ENCODE measurements around the gene ATG2A.
A peak's percentile ranks its signal among the peaks of the same experiment; 100 is the strongest.

The ATG2A gene

DNA sequence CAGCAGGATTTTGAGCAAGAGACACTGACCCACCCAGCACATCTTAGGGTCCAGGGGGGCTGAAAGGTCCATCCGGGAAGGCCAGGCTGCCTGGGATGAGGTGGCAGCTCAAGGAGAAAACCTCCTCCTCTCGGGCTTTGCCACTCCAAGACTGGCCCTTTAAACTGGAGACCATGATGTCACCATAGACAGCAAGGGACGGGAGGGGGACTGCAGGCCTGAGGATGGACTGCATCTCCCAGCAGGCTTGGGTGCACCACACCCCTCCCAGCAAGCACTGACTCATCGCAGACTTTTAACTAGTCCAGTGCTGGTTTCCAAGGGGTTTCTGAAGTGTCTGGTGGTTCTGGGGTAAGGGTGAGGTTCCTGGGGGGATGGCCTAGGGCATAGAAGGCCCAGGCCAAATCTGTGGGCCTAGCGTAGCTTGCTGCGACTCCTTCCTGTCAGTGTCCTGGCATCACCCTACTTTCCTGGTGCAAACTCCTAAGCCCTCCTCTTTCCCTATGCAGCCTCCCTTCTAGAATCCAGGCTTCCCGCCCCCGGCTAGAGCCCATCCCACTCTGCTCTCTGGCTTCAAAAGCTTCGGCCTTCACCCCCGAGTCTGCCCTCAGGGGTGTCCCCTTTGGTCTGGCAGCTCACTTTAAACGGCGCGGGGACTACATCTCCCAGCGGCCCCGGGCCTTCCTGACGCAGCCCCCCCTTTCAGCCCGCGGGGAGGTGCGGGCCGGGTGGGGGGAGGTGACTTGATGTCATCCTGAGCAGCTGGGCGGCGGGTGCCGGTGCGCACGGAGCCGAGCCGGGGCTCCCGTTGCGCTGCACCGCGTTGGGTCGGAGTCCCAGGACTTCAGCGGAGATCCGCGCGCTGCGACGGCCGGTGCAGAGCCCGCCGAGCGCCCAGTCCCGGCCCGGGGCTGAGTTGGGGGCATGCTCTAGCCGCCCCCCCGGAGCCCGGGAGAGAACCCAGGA, 7.2 kb upstream of the ATG2A start, which contains the start of gene PPP2R5B:
Gene PPP2R5B, plus strand, starts transcription at position 746 of the 966 bp plus-strand sequence. CDS start 1,046 bp downstream, outside the sequence.
- peak; percentile 92 for DNase-seq

GRCh38 chr11:64923151-64923661, 6.2 kb upstream of the ATG2A start:
- DNase-seq = no peak

DNA sequence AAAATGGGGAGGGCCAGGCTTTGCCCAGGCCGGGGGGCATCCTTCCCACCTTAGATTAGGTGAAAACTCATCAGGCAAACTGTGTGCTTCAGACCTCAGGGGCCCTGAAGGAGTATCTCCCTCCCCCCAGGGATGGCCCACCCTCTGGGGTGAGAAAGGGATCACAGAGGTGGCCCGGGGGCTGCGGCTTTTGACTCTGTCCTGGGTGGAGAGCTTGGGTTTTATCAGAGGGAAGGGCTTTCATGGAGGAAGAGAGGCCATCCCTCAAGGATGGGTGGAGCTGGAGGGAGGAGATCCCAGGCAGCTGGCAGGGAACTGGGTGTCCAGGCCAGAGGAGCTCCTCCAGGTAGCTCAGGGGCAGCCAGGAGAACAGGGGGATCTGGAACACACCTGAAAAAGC, 4.4 kb upstream of the ATG2A start:
- DNase-seq = no peak

- DNase-seq = no peak
Observed at GRCh38 chr11:64920124-64920523, 3.1 kb upstream of the ATG2A start.

- DNase-seq = no peak
Observed at GRCh38 chr11:64919627-64920026, 2.6 kb upstream of the ATG2A start.

DNA sequence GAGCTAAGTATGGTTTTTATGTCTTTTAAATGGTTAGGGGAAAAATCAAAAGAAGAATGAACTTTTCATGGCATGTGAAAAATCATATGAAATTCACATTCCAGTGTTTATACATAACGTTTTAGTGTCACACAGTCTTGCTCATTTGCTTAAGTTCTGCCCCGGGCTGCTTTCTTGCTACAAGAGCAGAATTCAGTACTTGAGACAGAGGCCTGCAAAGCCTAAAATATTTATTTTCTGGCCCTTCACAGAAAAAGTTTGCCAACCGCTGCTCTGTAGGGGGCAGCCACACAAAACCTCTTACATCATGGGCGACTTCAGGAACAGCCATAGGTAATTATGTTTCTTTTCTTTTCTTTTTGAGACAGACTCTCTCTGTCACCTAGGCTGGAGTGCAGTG, 1.0 kb upstream of the ATG2A start:
- no peak for DNase-seq

- no peak for DNase-seq
Observed at GRCh38 chr11:64917663-64917995, 620 bp upstream of the ATG2A start.

- DNase-seq = peak; percentile 35
Observed at GRCh38 chr11:64916040-64916774, 802 bp downstream of the ATG2A start.

DNA sequence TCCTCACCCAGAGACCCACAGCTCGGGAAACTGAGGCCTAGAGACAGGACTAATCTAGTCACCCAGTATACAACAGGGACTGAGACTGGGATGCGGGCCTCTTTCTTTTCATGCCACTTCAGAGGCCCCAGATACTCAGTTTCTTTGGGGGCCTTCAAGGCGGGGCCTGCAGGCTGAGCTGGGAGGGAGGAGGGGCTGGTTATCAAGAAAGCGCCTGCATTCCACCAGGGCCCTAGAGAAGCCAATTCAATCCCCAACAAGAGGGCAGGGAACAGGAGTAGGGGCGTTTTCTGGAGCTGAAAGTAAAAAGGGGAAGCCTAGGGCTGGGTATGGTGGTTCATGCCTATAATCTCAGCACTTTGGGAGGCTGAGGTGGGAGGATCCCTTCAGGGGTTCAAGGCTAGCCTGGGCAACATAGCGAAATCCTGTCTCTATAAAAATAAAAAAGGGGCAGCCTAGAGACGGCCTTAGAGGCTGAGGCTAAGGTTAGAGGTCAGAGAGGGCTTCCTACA, 1.6 kb downstream of the ATG2A start:
- no peak for DNase-seq

DNA sequence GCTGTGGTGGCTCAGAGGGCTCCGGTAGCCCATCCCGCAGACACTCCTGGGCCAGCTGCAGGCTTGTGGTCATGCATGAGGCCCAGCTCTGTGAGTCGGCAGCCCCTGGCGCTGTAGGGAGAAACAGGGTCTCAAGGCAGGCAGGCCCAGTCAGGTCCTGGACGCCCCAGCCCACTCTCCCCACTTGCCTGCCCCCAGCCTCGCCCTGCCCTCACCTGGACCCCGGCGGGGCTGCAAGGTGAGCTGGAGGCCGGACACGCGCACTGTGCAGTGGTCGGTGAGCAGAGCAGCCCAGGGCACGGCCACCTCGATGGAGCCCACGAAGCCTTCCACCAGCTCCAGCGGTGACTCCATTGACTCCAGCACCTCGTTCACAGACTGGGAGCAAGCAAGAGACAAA, 2.9 kb downstream of the ATG2A start:
- no peak for DNase-seq

GRCh38 chr11:64913171-64913727, 3.8 kb downstream of the ATG2A start:
- no peak for DNase-seq

DNA sequence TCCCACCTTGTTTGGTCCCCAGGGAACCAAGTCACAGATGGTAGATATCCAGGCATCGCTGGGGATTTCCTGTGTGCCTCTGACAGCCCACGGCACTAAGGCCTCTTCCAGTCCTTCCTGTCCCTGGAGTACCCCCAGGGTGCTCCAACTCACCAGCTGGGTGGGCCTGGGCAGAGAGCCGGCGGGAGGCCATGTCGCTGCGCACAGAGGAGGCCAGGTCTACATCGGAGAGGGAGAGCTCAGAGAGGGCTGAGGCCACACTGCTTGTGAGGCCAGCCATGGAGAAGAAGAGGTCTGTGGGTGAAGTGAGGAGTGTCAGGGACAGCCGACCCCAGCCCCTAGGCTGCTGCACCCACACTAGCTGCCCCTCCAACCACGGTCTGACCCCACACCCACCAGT, 5.3 kb downstream of the ATG2A start:
- no peak for DNase-seq

DNA sequence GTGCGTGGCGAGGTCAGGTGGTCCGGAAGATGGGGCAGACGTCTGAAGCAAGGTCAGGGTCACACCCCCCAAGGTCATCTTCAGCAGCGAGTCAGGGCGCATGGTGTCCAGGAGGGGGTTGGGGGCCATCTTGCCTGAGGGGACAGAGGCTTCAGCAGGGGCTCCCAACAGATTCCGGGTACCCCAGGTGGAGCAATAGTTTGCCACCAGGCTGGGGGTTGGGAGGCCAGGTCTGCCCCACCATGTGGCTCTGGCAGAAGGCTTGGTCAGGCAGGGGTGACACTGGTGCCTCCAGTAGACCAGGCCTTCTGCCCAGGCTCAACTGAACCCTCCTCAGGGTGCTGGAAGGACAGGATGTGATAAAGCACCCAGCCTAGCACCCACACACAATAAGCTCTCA, 5.9 kb downstream of the ATG2A start:
- DNase-seq = no peak

- DNase-seq = no peak
Observed at GRCh38 chr11:64910451-64911093, 6.4 kb downstream of the ATG2A start.

- no peak for DNase-seq
Observed at GRCh38 chr11:64909653-64910343, 7.2 kb downstream of the ATG2A start.

GRCh38 chr11:64908766-64909165, 8.2 kb downstream of the ATG2A start:
- DNase-seq = no peak

- DNase-seq = no peak
Observed at GRCh38 chr11:64906314-64906635, 10.7 kb downstream of the ATG2A start.

DNA sequence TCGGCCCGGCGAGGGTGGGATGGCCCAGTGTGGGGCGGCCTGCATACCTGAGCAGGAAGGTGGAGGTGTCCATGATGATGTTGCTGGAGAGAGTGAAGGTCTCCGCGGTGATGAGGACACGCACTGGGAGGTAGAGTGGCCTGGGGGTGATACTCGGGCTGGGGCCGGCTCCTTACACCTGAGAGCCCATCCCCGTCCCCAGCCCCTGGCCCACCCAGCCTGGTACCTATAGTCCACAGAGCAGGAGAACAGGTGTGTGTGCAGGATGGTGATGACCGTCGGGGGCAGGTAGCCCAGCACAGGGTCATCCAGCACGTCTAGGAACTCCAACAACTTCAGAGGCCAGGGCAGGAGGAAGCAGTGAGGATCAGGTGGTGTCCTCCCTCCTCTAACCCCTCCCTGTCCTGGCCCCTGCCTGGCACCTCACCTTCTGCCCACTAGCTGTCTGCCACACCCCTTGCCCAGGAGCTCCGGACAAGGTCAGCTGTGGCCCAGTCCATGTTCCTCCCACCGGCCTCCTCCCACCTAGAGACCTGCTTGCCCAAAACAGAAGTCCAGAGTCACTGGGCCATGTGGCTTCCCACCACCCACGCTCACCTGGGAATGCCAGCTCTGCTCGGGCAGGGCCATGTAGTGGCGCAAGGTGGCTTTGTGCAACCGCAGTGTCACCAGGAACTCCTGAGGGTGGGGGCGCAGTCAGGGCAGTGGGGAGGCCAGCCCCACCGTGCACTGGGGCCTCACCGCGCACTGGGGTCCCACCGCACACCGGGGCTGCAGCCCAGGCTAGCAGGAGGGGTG, 11.3 kb downstream of the ATG2A start:
- no peak for DNase-seq

GRCh38 chr11:64903291-64903833, 13.6 kb downstream of the ATG2A start:
- DNase-seq = no peak

GRCh38 chr11:64902102-64902900, 14.7 kb downstream of the ATG2A start:
- DNase-seq = no peak
